Measurements from ENCODE around the gene FGF9.

Gene FGF9

DNA sequence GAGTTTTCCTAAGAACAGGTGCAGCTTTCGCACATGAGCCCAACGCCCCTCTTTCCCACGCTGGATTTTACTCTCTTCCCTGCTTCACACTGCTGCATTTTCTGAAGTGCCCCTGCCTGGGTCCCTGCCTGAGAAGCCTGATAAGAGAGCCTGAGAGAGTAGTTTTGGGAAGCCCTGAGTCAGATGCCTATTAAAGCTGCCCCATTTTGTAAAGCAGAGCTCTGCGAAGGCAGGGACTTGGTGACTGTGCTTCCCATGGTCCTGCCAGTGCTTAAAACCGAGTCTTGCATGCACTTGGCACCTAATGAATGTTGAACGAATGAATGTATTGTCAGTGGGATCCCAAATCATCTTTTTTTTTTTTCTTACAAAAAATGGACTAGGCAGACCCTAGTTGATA, 18.2 kb downstream of the FGF9 start:
- Mint-ChIP-seq H3K27me3 (peaks cover 2% of the 10 kb centered on the region), H3K36me3 (peaks cover 3% of the 10 kb centered on the region), H3K4me3 (no peak overlapping the region), H3K9me3 (no peaks in the 10 kb centered on the region), H3K27ac (no peak overlapping the region), H3K4me1 (no peaks in the 10 kb centered on the region)

GRCh38 chr13:21690955-21691354, 20.1 kb downstream of the FGF9 start:
- no peaks in the 10 kb centered on the region for H3K9me3 Mint-ChIP-seq
- no peak overlapping the region for H3K27ac Mint-ChIP-seq
- no peaks in the 10 kb centered on the region for H3K4me1 Mint-ChIP-seq
- no peak overlapping the region for H3K4me3 Mint-ChIP-seq
- H3K27me3 Mint-ChIP-seq: no peaks in the 10 kb centered on the region
- peaks cover 3% of the 10 kb centered on the region for H3K36me3 Mint-ChIP-seq

GRCh38 chr13:21691500-21691899, 20.6 kb downstream of the FGF9 start:
- H3K27me3 Mint-ChIP-seq: no peaks in the 10 kb centered on the region
- no peak overlapping the region for H3K27ac Mint-ChIP-seq
- H3K36me3 Mint-ChIP-seq: peaks cover 3% of the 10 kb centered on the region
- no peaks in the 10 kb centered on the region for H3K4me1 Mint-ChIP-seq
- no peak overlapping the region for H3K4me3 Mint-ChIP-seq
- no peaks in the 10 kb centered on the region for H3K9me3 Mint-ChIP-seq

DNA sequence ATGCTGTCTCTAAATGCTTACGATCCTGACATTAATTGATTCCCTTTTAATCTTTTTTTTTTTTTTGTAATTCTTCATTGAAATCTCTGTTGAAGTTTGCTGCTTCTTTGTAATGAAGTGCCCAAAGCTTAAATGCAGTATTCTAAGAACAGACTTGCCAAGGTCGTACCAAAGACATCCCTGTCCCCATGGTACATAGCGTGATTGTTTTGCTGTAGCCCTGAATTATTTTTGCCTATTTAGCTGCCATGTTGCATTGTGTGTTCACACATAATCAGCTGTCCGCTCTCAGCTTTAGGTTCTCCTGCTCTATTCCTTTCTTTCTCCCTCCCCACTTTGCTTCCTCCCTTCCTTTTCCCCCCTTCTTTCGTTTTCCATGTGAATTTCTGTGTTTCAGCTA, 21.1 kb downstream of the FGF9 start:
- Mint-ChIP-seq H3K9me3 (no peaks in the 10 kb centered on the region), H3K27ac (no peak overlapping the region), H3K36me3 (peaks cover 3% of the 10 kb centered on the region), H3K4me3 (no peak overlapping the region), H3K27me3 (no peaks in the 10 kb centered on the region), H3K4me1 (no peaks in the 10 kb centered on the region)

GRCh38 chr13:21694831-21695230, 24.0 kb downstream of the FGF9 start:
- no peaks in the 10 kb centered on the region for H3K4me1 Mint-ChIP-seq
- no peaks in the 10 kb centered on the region for H3K27me3 Mint-ChIP-seq
- H3K9me3 Mint-ChIP-seq: no peaks in the 10 kb centered on the region
- H3K4me3 Mint-ChIP-seq: no peak overlapping the region
- no peak overlapping the region for H3K27ac Mint-ChIP-seq
- H3K36me3 Mint-ChIP-seq: peaks cover 3% of the 10 kb centered on the region

- H3K27me3 Mint-ChIP-seq: no peaks in the 10 kb centered on the region
- H3K4me1 Mint-ChIP-seq: no peaks in the 10 kb centered on the region
- no peak overlapping the region for H3K27ac Mint-ChIP-seq
- H3K4me3 Mint-ChIP-seq: no peak overlapping the region
- no peaks in the 10 kb centered on the region for H3K9me3 Mint-ChIP-seq
- H3K36me3 Mint-ChIP-seq: no peaks in the 10 kb centered on the region
These were observed 24.7 kb downstream of the FGF9 start for GRCh38 chr13:21695546-21695945.

GRCh38 chr13:21696865-21697448, 26.1 kb downstream of the FGF9 start:
- H3K4me3 Mint-ChIP-seq: no peak overlapping the region
- no peaks in the 10 kb centered on the region for H3K27me3 Mint-ChIP-seq
- H3K9me3 Mint-ChIP-seq: no peaks in the 10 kb centered on the region

DNA sequence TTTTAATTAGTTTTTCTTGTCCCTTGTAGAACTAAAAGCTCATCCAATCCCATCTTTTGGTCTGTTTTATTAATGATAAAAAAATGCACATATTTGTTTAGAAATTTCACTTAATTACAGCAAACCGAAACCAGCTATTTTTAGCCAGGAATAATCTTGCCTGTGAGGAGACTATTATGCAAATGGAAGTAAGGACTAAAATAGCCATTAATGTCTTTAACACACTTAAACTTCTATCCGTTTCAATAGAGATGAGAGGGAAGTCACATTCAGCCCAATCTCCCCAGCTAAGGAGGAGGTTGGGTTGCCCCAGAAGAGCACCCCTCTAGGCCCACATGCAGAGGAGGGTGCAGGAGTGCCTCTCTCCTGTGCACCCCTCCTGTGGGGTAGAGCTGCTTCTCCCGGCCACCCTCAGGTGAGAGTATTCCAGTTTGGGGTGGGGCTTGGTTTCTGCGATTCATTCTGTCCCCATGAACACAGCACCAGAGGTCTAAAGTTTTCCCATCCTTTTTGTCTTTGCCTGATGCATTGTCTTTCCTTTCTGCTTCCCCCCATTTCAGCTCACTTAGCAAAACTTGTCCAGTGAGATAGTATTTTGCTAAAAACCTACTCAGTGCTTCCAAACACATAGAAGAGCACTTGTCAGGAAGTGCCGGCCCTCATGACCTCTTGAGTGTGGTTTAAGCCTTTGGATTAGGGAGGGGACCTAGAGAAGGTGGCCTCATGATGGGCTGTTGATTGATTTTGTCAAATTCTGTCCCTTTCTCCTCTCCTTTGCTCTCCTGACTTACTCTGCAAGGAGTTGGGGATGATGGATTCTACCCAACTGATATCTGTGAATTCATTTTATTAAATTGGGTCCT, 28.2 kb downstream of the FGF9 start:
- Mint-ChIP-seq H3K9me3 (no peaks in the 10 kb centered on the region), H3K27me3 (peaks cover 2% of the 10 kb centered on the region), H3K4me1 (no peaks in the 10 kb centered on the region), H3K4me3 (no peak overlapping the region), H3K27ac (no peak overlapping the region), H3K36me3 (peaks cover 2% of the 10 kb centered on the region)

More at GRCh38 chr13:21696865-21697448, 26.1 kb downstream of the FGF9 start:
- H3K27ac Mint-ChIP-seq: no peak overlapping the region
- H3K36me3 Mint-ChIP-seq: peaks cover 2% of the 10 kb centered on the region
- no peaks in the 10 kb centered on the region for H3K4me1 Mint-ChIP-seq

DNA sequence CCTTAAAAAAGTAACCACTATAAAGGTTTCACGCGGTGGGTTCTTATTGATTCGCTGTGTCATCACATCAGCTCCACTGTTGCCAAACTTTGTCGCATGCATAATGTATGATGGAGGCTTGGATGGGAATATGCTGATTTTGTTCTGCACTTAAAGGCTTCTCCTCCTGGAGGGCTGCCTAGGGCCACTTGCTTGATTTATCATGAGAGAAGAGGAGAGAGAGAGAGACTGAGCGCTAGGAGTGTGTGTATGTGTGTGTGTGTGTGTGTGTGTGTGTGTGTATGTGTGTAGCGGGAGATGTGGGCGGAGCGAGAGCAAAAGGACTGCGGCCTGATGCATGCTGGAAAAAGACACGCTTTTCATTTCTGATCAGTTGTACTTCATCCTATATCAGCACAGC, 30.6 kb downstream of the FGF9 start:
- no peaks in the 10 kb centered on the region for H3K9me3 Mint-ChIP-seq

DNA sequence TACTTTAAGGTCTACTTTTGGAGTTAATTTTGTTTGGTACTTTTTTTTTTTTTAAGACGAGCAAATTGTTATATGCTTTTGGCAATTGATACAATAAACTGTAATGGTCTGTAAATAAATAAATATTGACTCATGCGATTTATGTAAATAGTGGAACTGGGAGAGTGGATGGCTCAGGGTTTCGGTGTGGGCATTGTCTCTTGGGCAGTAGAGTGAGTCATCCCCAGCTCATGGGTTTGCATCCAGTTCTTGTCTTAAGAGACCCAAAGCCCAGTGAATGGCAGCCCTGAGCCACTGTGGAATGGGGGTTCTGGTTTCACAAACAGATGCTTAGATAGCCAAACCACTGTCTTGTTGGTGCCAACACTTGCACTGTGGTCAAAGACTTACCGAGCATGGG, 33.0 kb downstream of the FGF9 start:
- Mint-ChIP-seq H3K27ac (no peak overlapping the region), H3K4me1 (no peaks in the 10 kb centered on the region), H3K36me3 (peaks cover 2% of the 10 kb centered on the region), H3K27me3 (peaks cover 2% of the 10 kb centered on the region), H3K9me3 (no peaks in the 10 kb centered on the region), H3K4me3 (no peak overlapping the region)

More for the DNA sequence above, 30.6 kb downstream of the FGF9 start:
- Mint-ChIP-seq H3K27ac (no peak overlapping the region), H3K4me3 (no peak overlapping the region), H3K4me1 (no peaks in the 10 kb centered on the region), H3K36me3 (peaks cover 2% of the 10 kb centered on the region), H3K27me3 (peaks cover 2% of the 10 kb centered on the region)

GRCh38 chr13:21707586-21707985, 36.7 kb downstream of the FGF9 start:
- Mint-ChIP-seq H3K36me3 (peaks cover 7% of the 10 kb centered on the region), H3K4me1 (no peaks in the 10 kb centered on the region), H3K27me3 (peaks cover 14% of the 10 kb centered on the region), H3K27ac (no peak overlapping the region), H3K9me3 (peaks cover 13% of the 10 kb centered on the region), H3K4me3 (no peak overlapping the region)

GRCh38 chr13:21709697-21710096, 38.8 kb downstream of the FGF9 start:
- H3K36me3 Mint-ChIP-seq: peaks cover 7% of the 10 kb centered on the region

DNA sequence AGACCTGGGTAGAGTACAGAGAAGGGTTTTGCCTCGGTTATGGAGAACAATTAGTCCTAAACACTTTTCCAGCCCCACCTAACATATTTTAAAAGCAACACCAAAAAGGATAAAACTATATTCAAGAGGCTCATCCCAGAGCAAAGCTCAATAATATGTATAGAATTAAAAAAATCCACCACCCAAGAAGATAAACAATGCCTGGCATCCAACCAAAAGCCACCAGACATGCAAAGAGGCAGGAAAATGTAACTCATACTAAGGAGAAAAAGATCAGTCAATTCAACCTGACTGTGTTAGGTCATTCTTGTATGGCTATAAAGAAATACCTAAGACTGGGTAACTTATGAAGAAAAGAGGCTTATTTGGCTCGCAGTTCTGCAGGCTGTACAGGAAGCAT, 39.3 kb downstream of the FGF9 start:
- Mint-ChIP-seq H3K27ac (no peak overlapping the region), H3K27me3 (peaks cover 16% of the 10 kb centered on the region), H3K36me3 (peaks cover 7% of the 10 kb centered on the region), H3K9me3 (peaks cover 13% of the 10 kb centered on the region), H3K4me3 (no peak overlapping the region), H3K4me1 (no peaks in the 10 kb centered on the region)

More at GRCh38 chr13:21709697-21710096, 38.8 kb downstream of the FGF9 start:
- Mint-ChIP-seq H3K4me3 (no peak overlapping the region), H3K4me1 (no peaks in the 10 kb centered on the region), H3K27ac (no peak overlapping the region), H3K9me3 (peaks cover 13% of the 10 kb centered on the region), H3K27me3 (peaks cover 16% of the 10 kb centered on the region)

DNA sequence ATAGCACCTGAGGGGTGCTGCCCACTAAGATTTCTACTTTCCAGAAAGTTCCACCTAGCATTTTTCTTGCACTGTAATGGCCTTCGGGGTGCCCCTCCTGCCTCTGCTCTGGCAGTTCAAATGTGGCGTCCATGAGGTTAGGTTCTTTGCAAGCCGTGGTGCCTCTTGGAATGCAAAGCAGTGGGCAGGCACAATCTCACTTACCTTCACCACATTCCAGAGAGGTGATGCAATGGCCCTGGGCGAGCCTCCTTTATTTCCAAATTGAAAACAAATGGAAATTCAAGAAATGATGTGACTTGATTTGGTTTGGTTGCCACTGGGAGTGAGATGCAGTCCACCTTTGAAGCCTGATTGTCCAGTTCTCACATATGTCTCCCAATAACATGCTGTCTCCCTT, 46.9 kb downstream of the FGF9 start:
- no peak overlapping the region for H3K4me3 Mint-ChIP-seq
- peaks cover 26% of the 10 kb centered on the region for H3K27me3 Mint-ChIP-seq
- no peaks in the 10 kb centered on the region for H3K9me3 Mint-ChIP-seq
- no peaks in the 10 kb centered on the region for H3K36me3 Mint-ChIP-seq
- no peak overlapping the region for H3K27ac Mint-ChIP-seq
- no peaks in the 10 kb centered on the region for H3K4me1 Mint-ChIP-seq

DNA sequence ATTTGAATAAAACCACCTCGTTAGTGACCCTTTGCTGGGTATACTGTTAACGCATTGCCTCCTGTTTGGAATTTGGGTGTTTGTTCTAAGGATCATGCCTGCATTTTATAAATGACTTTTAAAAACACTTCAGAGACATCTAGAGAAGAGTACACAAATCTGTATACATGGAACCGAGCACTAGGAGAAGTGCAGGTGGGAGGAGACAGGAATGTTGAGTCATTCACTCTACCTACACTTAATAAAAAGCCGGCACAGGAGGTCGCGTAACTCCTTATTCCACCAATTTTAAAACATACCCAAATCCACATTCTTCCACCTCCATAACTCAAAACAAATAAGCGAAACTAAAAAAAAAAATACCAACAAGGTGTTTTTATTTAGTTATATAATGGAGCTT, 48.6 kb downstream of the FGF9 start:
- Mint-ChIP-seq H3K4me3 (no peak overlapping the region), H3K9me3 (no peaks in the 10 kb centered on the region), H3K4me1 (no peaks in the 10 kb centered on the region), H3K27me3 (peaks cover 27% of the 10 kb centered on the region), H3K36me3 (no peaks in the 10 kb centered on the region), H3K27ac (no peak overlapping the region)

GRCh38 chr13:21723807-21724505, 53.1 kb downstream of the FGF9 start:
- H3K27ac Mint-ChIP-seq: no peak overlapping the region
- H3K27me3 Mint-ChIP-seq: peaks cover 16% of the 10 kb centered on the region
- no peaks in the 10 kb centered on the region for H3K4me1 Mint-ChIP-seq
- H3K9me3 Mint-ChIP-seq: peaks cover 7% of the 10 kb centered on the region
- H3K4me3 Mint-ChIP-seq: no peak overlapping the region
- H3K36me3 Mint-ChIP-seq: no peaks in the 10 kb centered on the region
